AG10803 (cell line): ENCODE data around the gene COL4A6.

ENCODE experiments used
- DNase-seq: peaks from one replicate; pipeline ENCODE4 v3.0.0; 2010; ENCODE audit warnings: low read depth
- H3K4me3 ChIP-seq: 2 replicates; pipeline ENCODE4 v1.5.1; 2011; ENCODE audit warnings: mild to moderate bottlenecking, low read length, control low read depth
- TF ChIP-seq, protein P1 (sequence below): conservative IDR thresholded peaks from 2 replicates; pipeline ENCODE4 v1.5.1; 2011; ENCODE audit warnings: mild to moderate bottlenecking, low read length, control low read depth, inconsistent platforms

COL4A6 gene

DNA sequence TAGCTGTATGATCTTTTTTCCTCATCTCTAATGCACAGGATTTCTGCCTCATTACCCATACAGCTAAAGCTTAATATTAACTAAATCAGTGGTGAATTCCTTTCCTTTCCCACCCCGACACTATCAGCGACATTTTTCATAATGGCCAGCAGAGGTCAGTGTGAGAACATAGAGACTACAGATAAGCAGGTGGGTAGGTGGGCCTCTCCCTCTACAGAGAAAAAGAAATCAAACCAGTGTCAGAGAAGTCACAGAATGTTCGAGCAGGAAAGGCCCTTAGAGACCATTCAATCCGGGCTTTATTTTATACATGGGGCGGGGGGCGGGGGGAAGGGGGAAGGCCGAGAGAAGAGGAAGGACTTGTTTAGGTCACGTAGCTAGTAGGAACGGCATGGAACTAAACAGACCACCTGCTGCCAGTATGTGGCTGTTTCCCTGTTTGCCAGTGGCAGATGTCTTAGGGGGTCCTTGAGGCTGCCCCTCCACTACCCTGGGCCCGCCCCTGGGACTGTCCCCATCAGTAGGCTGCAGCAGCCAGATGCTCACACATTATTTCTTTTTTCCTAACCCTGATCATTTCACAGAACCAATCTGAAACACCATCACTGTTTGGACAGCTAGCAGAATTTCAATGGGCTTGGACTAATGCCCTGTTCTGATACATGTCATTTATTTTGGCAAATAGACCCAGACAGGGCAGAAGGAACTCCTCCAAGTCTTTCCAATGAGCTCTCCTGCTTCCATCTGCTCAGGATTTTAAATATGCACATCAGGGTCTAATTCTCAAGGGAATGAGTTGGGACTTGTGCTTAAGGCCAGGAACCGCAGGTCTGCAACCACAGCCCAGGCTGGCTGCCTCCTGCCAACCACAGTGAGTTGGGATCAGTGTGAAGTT, 213.2 kb downstream of the COL4A6 start:
- peak; percentile 3 for DNase-seq
- TF ChIP-seq, protein P1, sequence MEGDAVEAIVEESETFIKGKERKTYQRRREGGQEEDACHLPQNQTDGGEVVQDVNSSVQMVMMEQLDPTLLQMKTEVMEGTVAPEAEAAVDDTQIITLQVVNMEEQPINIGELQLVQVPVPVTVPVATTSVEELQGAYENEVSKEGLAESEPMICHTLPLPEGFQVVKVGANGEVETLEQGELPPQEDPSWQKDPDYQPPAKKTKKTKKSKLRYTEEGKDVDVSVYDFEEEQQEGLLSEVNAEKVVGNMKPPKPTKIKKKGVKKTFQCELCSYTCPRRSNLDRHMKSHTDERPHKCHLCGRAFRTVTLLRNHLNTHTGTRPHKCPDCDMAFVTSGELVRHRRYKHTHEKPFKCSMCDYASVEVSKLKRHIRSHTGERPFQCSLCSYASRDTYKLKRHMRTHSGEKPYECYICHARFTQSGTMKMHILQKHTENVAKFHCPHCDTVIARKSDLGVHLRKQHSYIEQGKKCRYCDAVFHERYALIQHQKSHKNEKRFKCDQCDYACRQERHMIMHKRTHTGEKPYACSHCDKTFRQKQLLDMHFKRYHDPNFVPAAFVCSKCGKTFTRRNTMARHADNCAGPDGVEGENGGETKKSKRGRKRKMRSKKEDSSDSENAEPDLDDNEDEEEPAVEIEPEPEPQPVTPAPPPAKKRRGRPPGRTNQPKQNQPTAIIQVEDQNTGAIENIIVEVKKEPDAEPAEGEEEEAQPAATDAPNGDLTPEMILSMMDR = peak; percentile 56
- H3K4me3 ChIP-seq = no peak overlapping the region

DNA sequence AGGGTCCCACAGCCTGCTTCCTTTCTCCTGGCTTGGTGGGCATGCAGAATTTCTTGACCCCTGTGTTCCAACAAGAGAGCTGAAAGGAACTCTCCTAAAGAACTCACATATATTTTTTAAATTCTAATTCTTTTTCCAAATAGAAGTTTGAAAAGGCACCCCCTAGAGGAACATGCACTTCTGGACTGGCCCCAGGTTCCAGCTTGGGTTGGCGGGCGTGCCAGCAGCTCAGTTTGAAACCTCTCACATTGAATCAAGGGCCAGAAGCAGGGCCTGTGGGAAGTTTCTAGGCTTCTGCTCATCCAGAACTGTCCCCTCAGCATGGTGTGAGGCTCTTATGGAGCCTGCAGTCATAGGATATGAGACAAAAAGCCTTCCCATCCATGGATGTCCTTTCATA, 214.0 kb downstream of the COL4A6 start:
- H3K4me3 ChIP-seq = no peak overlapping the region
- no peak for DNase-seq
- TF ChIP-seq, protein P1 = no peak

GRCh38 chrX:108223585-108223984, 214.6 kb downstream of the COL4A6 start:
- no peak for DNase-seq
- TF ChIP-seq, protein P1 = no peak
- H3K4me3 ChIP-seq = no peak overlapping the region

- TF ChIP-seq, protein P1 = no peak
- no peak for DNase-seq
- no peak overlapping the region for H3K4me3 ChIP-seq
Observed at GRCh38 chrX:108221301-108221864, 216.8 kb downstream of the COL4A6 start.

- no peak for DNase-seq
- no peak overlapping the region for H3K4me3 ChIP-seq
- TF ChIP-seq, protein P1 = no peak
Observed at GRCh38 chrX:108219949-108220601, 218.1 kb downstream of the COL4A6 start.

DNA sequence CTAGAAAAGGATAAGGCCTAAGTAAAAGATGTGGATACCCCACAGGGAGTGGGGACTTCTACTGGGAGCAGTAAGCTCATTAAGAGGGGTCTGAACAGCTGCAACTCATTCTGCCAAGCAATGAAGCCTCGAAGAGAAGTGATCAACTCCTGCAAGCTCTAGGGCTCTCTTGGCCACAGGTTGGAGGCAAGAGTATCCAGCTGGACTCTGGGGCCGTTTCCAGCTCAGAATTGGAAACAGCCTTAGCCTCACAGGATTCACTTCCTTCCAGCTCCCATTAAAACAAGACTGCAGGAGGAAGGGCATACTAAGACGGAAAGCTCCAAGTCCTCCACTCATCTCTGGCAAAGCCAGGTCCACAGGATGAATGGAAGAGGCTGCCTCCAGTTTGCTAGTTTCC, 220.3 kb downstream of the COL4A6 start:
- DNase-seq = no peak
- H3K4me3 ChIP-seq = no peak overlapping the region
- TF ChIP-seq, protein P1 = no peak
